GM13977 (cell line): ENCODE measurements around the gene FASTKD2.

ENCODE experiments used
- DNase-seq: peaks from one replicate; pipeline ENCODE4 v3.0.0; 2012; ENCODE audit warnings: low spot score
- in situ Hi-C: fragments of 300-500 bp; cut with MboI; formaldehyde crosslinking; loops from one replicate; pipeline ENCODE4 v1.12.0; 2022; ENCODE audit warnings: low sequenced_read_pairs, low pct_unique_long_range_greater_than_20kb, mixed read lengths, inconsistent platforms; ENCODE audit not compliant: unreplicated experiment
- TF ChIP-seq, protein P1 (sequence below): IDR thresholded peaks from 2 replicates; pipeline ENCODE4 v1.5.1; 2012; ENCODE audit warnings: mild to moderate bottlenecking, control low read depth; ENCODE audit not compliant: insufficient read depth; ENCODE audit errors: extremely low read depth, missing control alignments

FASTKD2 gene

DNA sequence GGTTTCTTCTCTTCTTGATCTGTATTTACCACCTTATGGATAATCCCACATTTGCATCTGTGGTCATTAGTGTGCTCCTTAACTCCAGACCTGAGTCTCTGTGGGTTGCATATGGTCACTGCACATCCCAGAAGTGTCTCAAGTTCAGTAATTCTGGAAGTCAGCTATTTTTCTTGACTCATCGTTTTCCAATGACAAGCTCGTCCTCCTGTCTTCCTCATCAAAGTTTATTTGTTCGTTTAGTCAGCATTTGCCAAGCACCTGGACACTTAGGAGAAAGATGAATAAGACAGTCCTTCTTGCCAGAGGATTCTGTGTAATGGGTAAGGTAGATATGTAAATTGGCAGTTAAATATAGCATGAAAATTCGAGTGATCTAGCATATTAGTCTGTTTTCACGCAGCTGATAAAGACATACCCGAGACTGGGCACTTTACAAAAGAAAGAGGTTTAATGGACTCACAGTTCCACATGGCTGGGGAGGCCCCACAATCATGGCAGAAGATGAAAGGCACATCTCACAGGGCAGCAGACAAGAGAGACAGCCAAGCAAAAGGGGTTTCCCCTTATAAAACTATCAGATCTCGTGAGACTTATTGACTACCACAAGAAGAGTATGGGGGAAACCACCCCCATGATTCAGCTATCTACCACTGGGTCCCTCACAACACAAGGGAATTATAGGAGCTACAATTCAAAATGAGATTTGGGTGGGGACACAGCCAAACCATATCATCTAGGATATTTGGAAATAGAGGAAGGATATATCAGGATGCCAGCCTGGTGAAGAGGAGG lies 19.4 kb downstream of the FASTKD2 start:
- no peak for DNase-seq
- TF ChIP-seq, protein P1, sequence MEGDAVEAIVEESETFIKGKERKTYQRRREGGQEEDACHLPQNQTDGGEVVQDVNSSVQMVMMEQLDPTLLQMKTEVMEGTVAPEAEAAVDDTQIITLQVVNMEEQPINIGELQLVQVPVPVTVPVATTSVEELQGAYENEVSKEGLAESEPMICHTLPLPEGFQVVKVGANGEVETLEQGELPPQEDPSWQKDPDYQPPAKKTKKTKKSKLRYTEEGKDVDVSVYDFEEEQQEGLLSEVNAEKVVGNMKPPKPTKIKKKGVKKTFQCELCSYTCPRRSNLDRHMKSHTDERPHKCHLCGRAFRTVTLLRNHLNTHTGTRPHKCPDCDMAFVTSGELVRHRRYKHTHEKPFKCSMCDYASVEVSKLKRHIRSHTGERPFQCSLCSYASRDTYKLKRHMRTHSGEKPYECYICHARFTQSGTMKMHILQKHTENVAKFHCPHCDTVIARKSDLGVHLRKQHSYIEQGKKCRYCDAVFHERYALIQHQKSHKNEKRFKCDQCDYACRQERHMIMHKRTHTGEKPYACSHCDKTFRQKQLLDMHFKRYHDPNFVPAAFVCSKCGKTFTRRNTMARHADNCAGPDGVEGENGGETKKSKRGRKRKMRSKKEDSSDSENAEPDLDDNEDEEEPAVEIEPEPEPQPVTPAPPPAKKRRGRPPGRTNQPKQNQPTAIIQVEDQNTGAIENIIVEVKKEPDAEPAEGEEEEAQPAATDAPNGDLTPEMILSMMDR: no peak
- in situ Hi-C loops: loop anchor here (25.0 kb wide), 1 partner anchor 397 kb away; no protein-coding TSS in a partner anchor

DNA sequence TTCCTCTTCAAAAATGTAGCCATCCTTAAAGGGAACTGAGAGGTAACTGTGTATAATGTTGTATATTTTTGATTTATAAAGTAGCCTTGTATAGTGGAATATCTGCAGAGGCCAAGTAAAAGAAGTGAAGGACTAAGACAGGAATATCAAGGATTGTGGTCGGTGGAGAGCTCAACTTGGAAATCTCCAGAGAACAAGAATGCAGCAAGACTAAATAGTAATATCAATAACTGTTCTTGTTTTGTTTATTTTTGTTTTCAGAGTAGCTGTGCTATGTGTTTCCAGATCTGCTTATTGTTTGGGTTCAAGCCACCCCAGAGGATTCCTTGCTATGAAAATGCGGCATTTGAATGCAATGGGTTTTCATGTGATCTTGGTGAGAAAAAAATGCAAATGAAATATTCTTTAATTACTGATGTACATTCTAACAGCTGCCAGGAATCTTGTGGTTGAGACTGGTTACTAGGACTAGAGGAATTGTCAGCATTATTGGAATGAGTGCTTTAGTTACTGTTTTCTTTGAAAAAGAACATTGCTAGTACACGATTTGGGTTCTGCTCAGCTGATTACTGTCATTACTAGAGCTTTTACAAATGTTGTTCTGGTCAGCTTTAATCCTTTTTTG lies 25.0 kb downstream of the FASTKD2 start:
- DNase-seq: no peak
- TF ChIP-seq, protein P1: no peak
- in situ Hi-C loops: loop anchor here (25.0 kb wide), 1 partner anchor 403 kb away; no protein-coding TSS in a partner anchor

DNA sequence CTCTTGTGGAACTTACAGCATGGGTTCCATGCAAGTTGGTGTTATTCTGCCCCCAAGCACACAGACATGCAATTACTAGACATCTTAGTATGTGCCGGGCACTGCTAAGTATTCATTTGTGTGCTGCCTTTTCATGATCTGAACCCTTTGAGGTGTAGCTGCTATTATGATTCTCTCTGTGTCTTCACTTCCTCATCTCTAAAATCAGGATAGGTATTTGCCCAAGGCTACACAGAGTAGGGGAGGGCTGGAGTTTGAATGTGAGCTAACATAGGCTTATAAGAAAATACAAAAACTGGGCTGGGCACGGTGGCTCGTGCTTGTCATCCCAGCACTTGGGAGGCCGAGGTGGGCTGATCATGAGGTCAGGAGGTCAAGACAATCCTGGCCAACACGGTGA lies 27.2 kb downstream of the FASTKD2 start:
- in situ Hi-C loops: loop anchor here (25.0 kb wide), 1 partner anchor 405 kb away; no protein-coding TSS in a partner anchor
- TF ChIP-seq, protein P1: no peak
- DNase-seq: no peak

DNA sequence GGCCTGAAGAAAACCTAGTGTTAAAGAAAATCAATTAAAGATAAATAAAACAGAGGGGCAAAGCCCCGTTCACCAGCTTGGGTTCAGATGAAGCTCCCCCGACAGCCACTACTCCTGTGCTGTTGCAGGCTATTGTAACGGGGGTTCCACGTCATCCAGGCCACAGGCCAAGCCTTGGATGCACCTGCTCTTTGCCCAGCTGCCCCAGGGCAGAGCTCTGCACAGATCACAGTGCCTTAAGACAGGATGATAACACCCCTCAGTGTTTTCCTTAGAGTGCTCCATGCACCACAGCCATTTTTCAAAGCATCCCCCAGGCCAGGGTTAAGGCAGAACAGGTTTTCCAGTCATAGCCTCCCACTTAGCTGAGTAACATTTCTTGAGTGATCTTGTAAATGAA lies 32.0 kb downstream of the FASTKD2 start:
- in situ Hi-C loops: loop anchor here (25.0 kb wide), 1 partner anchor 410 kb away; no protein-coding TSS in a partner anchor
- no peak for DNase-seq
- TF ChIP-seq, protein P1: no peak

DNA sequence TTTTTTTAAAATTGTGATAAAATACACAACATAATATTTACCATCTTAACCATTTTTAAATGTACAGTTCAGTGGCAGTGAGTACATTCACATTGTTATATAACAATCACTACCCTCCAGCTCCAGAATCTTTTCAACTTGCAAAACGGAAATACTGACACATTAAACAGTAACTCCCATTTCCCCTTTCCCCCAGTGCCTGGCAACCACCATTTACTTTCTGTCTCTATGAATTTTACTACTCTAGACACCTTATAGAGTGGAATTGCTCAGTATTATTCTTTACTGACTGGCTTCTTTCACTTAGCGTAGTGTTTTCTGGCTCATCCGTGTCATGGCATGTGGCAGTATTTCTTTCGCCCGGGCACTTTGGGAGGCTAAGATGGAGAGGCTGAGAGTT lies 32.6 kb downstream of the FASTKD2 start:
- in situ Hi-C loops: loop anchor here (25.0 kb wide), 1 partner anchor 411 kb away; no protein-coding TSS in a partner anchor
- TF ChIP-seq, protein P1: no peak
- DNase-seq: no peak

DNA sequence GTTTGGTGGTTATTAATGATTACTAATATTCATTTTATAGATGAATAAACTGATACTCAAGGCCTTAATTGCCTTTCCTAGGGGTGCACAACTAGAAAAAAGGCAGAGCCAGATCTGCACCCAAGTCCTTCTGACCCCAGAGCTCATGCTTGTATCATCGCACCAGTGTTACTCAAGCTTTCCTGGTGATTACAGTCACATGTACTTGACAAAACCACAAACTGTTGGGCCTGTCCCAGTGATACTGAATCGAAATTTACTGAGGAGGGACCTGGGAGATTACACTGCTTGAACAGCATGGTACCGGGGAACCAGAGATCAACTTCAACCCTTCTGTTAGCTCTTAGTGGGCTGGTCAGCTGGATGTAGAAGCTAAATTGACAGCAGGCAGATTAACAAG lies 33.7 kb downstream of the FASTKD2 start:
- TF ChIP-seq, protein P1: no peak
- in situ Hi-C loops: loop anchor here (25.0 kb wide), 1 partner anchor 412 kb away; no protein-coding TSS in a partner anchor
- no peak for DNase-seq
